HL-60/S4 treated with retinoic acid at 250 ng/mL for 4 days and 3 days (cell line): ENCODE data around the gene SLC50A1.

Experiments used
- in situ Hi-C: fragments of 300-500 bp; cut with MboI; formaldehyde crosslinking; loops from 2 replicates; pipeline ENCODE4 v1.7.0; 2022; ENCODE audit warnings: low sequenced_read_pairs

SLC50A1 gene

GRCh38 chr1:155182052-155182550 is 46.4 kb downstream of the SLC50A1 start:
- in situ Hi-C loops = loop anchor here (25.0 kb wide), 1 partner anchor 405 kb away; no protein-coding TSS in a partner anchor

DNA sequence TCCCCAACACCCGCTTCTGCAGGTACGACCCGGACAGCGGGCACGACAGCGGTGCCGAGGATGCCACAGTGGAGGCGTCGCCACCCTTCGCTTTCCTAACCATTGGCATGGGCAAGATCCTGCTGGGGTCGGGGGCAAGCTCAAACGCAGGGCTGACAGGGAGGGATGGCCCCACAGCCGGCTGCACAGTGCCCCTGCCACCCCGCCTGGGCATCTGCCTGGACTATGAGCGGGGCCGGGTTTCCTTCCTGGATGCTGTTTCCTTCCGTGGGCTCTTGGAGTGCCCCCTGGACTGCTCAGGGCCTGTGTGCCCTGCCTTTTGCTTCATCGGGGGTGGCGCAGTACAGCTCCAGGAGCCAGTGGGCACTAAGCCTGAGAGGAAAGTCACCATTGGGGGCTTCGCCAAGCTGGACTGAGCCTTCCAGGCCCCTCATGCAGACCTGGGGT is 48.1 kb downstream of the SLC50A1 start:
- in situ Hi-C loops = loop anchor here (25.0 kb wide), 1 partner anchor 404 kb away; no protein-coding TSS in a partner anchor

DNA sequence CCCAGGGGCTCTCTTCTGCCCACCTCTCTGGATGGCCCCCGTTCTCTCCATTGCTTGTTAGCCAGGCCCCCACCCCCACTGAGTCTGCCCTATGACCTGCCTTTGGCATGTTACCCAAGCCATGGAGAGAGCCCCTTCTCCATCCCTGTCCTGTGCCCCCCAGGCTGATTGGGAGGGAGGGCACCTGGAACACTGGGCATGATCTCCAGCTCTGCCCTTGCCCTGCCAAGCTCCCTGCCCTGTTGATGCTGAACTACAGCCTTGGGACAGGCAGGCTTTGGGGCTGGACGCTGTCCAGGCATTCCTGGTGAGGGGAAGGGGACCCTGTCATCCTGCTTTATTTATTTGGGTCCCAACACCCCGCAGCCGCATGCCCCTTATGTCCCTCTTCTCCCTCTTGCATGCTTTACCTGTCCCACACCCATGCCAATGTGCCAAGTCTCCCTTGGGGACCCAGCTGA is 48.7 kb downstream of the SLC50A1 start:
- in situ Hi-C loops = loop anchor here (25.0 kb wide), 1 partner anchor 403 kb away; no protein-coding TSS in a partner anchor

GRCh38 chr1:155184835-155185782 is 49.5 kb downstream of the SLC50A1 start:
- in situ Hi-C loops = loop anchor here (25.0 kb wide), 1 partner anchor 402 kb away; no protein-coding TSS in a partner anchor

DNA sequence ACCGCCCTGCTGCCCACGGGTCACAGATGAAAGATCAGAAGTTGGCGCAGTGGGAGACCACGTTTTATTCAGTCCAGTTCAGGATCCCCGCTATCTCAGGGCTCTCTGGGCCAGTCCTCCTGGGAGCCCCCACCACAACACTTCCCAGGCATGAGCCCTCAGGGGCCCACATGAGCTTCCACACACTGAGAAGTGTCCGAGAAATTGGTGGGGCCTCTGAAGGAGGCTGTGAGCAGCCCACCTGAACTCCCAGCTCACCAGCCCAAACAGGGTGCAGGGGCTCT is 50.1 kb downstream of the SLC50A1 start:
- in situ Hi-C loops = loop anchor here (25.0 kb wide), 1 partner anchor 402 kb away; no protein-coding TSS in a partner anchor

DNA sequence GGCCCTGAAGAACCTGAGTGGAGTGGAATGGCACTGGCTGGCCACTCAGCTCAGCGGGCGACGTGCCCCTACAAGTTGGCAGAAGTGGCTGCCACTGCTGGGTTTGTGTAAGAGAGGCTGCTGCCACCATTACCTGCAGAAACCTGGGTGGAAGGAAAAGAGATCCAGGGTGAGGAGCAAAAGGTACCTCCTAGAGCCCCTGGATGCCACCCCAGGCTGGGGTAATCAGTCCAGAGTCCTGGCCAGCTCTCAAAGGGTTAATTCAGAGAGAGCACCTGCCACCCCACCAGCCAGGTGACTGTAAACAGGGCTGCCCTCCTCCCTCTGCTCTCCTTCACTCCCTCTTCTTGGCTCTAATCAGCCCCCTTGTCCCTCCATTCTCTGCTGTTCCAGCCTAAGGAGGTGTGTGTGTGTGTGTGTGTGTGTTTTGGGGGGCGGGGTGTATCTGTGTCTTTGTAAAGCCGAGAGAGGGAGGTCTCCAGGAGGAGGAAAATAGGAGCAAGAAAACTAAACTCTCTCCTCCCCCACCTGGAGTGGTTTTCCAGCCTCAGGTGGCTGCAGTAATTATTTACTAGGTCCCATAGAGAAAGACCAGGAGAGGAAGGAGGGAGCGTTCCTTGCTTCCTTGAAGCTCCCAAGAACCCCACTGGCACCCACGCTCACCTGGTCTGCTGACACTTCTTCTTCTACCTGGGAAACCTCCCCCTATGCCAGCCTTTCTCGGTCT is 50.6 kb downstream of the SLC50A1 start:
- in situ Hi-C loops = loop anchor here (25.0 kb wide), 1 partner anchor 401 kb away; no protein-coding TSS in a partner anchor

DNA sequence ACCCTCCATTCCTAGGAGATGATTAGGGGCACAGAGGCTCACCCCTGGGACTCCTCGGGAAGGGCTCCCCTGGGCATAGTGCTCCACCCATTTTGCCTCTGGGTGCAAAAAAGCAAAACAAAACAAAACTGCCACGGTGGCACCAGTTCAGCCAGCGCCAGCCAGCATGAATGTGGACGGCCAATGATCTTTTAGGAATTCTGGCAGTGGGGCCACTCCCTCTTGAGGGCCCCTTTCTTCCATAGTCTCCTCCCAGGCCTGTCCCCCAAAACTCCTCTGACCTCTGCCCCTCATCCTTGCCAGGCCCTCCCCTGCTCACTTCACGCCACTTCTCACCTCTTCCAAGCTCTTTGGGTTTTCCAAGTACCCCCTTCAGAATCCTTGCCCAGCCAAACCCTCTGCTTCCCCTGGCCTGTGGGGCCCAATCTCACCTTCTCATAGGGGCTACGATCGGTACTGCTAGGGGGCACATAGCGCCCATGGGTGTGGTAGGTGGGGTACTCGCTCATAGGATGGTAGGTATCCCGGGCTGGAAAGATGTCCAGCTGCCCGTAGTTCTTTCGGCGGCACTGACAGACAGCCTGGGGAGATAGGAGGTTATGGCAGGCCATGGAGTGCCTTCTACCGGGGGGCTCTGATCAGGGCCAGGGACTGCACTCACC is 51.3 kb downstream of the SLC50A1 start:
- in situ Hi-C loops = loop anchor here (25.0 kb wide), 1 partner anchor 400 kb away; no protein-coding TSS in a partner anchor

DNA sequence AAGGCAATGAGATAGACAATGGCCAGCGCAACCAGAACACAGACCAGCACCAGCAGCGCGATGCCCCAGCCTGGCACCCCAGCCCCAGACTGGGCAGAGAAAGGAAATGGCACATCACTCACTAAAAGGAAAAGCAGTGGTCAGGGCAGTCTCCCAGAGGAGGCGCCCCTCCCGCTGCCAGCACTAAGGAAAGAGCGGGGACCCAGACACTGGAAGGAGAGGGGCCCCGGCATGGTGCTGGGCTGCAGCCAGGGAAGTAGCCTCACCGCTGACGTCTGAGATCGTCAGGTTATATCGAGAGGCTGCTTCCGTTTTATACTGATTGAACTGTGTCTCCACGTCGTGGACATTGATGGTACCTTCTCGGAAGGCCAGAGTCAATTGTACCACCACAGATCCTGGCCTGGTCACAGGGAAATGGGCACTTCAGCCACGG is 51.8 kb downstream of the SLC50A1 start:
- in situ Hi-C loops = loop anchor here (25.0 kb wide), 1 partner anchor 400 kb away; no protein-coding TSS in a partner anchor

DNA sequence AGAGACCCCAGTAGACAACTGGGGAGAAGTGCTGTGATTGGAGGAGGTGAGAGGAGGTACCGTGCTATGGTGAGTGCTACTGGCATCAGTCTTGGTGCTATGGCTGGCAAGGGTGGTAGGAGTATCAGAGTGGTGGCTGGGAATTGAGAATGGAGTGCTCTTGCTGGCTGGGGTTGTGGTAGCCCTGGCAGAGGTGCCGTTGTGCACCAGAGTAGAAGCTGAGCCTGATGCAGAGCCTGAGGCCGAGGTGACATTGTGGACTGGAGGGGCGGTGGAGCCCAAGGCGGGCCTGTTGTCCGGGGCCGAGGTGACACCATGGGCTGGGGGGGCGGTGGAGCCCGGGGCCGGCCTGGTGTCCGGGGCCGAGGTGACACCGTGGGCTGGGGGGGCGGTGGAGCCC is 52.6 kb downstream of the SLC50A1 start:
- in situ Hi-C loops = loop anchor here (25.0 kb wide), 1 partner anchor 399 kb away; no protein-coding TSS in a partner anchor
